ENCODE results near the gene SAMD4B. TPM values are rescaled to one million over a fixed set of nuclear protein-coding genes. Genes with fewer than 3 reads are reported as not detected.

SAMD4B gene
- total RNA-seq, 1 experiment from 2014 or later, result 135 TPM

- Mint-ChIP-seq H3K4me1 (peaks cover 0 to 16% of the 10 kb centered on the region in 2 experiments; a peak in 2 of 4 replicates), H3K27ac (no peak overlapping the region), H3K4me3 (no peak overlapping the region), H3K36me3 (ENCODE audit: insufficient read depth in 1 of 3, low read depth in 3 of 3) (no peaks in the 10 kb centered on the region), H3K9me3 (no peaks in the 10 kb centered on the region), H3K27me3 (ENCODE audit: low read depth) (peaks cover 33% of the 10 kb centered on the region)
- H3K18ac ChIP-seq (ENCODE audit: insufficient read length, low read depth, low read length), result no peak overlapping the region
- H3K56ac ChIP-seq (ENCODE audit: insufficient read length, low read depth, low read length), result no peak overlapping the region
- H2AFZ ChIP-seq (ENCODE audit: low read length), result no peak overlapping the region
- no peak overlapping the region for H2BK120ac ChIP-seq (ENCODE audit: low read depth, low read length, poor library complexity, severe bottlenecking)
- H3T11ph ChIP-seq (ENCODE audit: low read length), result no peak overlapping the region
- H4K20me1 ChIP-seq (ENCODE audit: control insufficient read depth, insufficient read depth, insufficient read length), result no peaks in the 10 kb centered on the region
- DNase-seq, result no peak
- no peak overlapping the region for H2BK20ac ChIP-seq (ENCODE audit: low read depth, low read length, poor library complexity, severe bottlenecking)
- no CpG with 5 or more reads among the region's 17 CpGs for WGBS (ENCODE audit: extremely low coverage, insufficient read length, low lambda C conversion rate)
- H4K5ac ChIP-seq (ENCODE audit: insufficient read length, low read depth, low read length), result no peak overlapping the region
- H3K4me2 ChIP-seq (ENCODE audit: insufficient read depth, insufficient read length, low read length), result no peak overlapping the region
- no peak overlapping the region for H3K23ac ChIP-seq (ENCODE audit: insufficient read length, low read depth, low read length)
- no peak overlapping the region for H3K4ac ChIP-seq (ENCODE audit: low read depth, low read length)
- no peak overlapping the region for H3K14ac ChIP-seq (ENCODE audit: insufficient read depth, low read length)
- H2BK15ac ChIP-seq (ENCODE audit: low read depth, low read length), result no peak overlapping the region
- no peaks in the 10 kb centered on the region for H3K23me2 ChIP-seq (ENCODE audit: insufficient read length, low read depth, low read length, poor library complexity, severe bottlenecking)
- H2BK5ac ChIP-seq (ENCODE audit: insufficient read length, low read length), result no peak overlapping the region
- no peaks in the 10 kb centered on the region for H3K9me3 ChIP-seq (ENCODE audit: control insufficient read depth, low read depth, low read length)
- H3K27me3 ChIP-seq (ENCODE audit: insufficient read depth, low read length), result no peaks in the 10 kb centered on the region
- no peaks in the 10 kb centered on the region for H3K79me2 ChIP-seq (ENCODE audit: insufficient read depth, low read length)
- H2AK5ac ChIP-seq (ENCODE audit: insufficient read length, low read length), result no peak overlapping the region
- no peak overlapping the region for H4K91ac ChIP-seq (ENCODE audit: insufficient read length, low read depth, low read length)
- no peak for TF ChIP-seq CTCF (conservative IDR thresholded peaks at IDR 0.05)
- no peak overlapping the region for H3K27ac ChIP-seq (ENCODE audit: insufficient read length, low read depth, low read length)
- H4K8ac ChIP-seq (replicated peaks; ENCODE audit: insufficient read length, low read depth, low read length), result no peak overlapping the region
- no peaks in the 10 kb centered on the region for H3K79me1 ChIP-seq (ENCODE audit: insufficient read depth, low read depth, low read length, poor library complexity, severe bottlenecking)
- no peaks in the 10 kb centered on the region for H3K4me1 ChIP-seq (ENCODE audit: insufficient read depth, low read length)
- no peak overlapping the region for H3K9ac ChIP-seq (ENCODE audit: extremely low read depth, insufficient read length, low read length)
- no peak overlapping the region for H2BK12ac ChIP-seq (ENCODE audit: insufficient read length, low read depth, low read length)
Observed at GRCh38 chr19:39297931-39298634, 44.1 kb upstream of the SAMD4B start.
